ENCODE measurements around the gene MRGPRD.

Gene MRGPRD

DNA sequence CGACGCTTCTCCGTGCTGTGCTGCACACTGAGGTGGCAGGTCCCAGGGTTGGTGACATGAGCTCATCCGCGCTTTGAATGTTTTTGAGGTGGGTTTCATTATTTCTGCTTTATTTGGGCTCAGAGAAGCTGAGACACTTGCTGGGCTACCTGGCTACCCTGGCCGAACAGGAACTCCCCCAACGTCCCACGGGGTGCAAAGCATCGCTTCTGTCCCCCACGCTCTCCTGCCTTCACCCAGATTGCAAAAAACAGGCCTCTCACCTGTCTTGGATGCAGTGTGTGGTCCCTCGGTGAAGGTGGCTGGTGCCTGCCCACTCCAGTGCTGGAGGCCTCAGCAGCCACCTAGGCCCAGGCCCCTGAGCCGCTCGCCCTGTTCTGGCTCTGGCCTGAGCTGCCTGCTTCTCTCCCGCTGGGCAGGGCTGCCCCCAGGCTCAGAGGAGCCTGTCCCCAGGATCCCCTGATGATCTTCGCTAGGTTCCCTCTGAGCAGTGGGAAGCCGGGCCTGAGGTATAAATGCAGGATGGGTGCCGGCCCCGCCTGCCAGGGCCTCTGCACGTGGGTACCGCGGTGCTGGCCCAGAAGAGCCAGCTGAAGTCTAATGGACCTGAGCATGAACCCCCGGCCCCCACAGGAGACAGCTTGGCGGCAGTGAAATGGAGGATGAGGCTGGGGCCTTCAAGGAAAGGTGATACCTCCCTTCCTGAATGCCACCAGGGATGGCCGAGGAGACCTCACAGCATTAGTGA is 15.8 kb upstream of the MRGPRD start:
- H3K9ac ChIP-seq (ENCODE audit: low read depth, low read length, poor library complexity, severe bottlenecking), result no peak overlapping the region
- no peaks in the 10 kb centered on the region for H3K27me3 ChIP-seq (ENCODE audit: insufficient read depth, low read length, poor library complexity, severe bottlenecking)
- no peaks in the 10 kb centered on the region for H3K36me3 ChIP-seq (ENCODE audit: insufficient read depth, low read length)
- H3F3A ChIP-seq (ENCODE audit: low read depth), result no peaks in the 10 kb centered on the region
- no peaks in the 10 kb centered on the region for H3K4me1 ChIP-seq (ENCODE audit: insufficient read depth, low read length, poor library complexity, severe bottlenecking)
- no peak overlapping the region for H3K4me3 ChIP-seq (ENCODE audit: low read length, poor library complexity, severe bottlenecking)
- no peak overlapping the region for H2AFZ ChIP-seq (ENCODE audit: low read length)
- no peaks in the 10 kb centered on the region for H4K20me1 ChIP-seq (ENCODE audit: insufficient read depth, low read length, poor library complexity, severe bottlenecking)
- H3K4me2 ChIP-seq (ENCODE audit: low read depth, low read length, poor library complexity, severe bottlenecking), result no peak overlapping the region
- H3K9me2 ChIP-seq (replicated peaks; ENCODE audit: low read depth, low read length), result no peaks in the 10 kb centered on the region
- no peaks in the 10 kb centered on the region for H3K79me2 ChIP-seq (ENCODE audit: insufficient read depth, low read length)
- no peak for TF ChIP-seq EZH2phosphoT487 (IDR thresholded peaks at IDR 0.05; ENCODE audit: borderline replicate concordance)
- TF ChIP-seq, protein P1, sequence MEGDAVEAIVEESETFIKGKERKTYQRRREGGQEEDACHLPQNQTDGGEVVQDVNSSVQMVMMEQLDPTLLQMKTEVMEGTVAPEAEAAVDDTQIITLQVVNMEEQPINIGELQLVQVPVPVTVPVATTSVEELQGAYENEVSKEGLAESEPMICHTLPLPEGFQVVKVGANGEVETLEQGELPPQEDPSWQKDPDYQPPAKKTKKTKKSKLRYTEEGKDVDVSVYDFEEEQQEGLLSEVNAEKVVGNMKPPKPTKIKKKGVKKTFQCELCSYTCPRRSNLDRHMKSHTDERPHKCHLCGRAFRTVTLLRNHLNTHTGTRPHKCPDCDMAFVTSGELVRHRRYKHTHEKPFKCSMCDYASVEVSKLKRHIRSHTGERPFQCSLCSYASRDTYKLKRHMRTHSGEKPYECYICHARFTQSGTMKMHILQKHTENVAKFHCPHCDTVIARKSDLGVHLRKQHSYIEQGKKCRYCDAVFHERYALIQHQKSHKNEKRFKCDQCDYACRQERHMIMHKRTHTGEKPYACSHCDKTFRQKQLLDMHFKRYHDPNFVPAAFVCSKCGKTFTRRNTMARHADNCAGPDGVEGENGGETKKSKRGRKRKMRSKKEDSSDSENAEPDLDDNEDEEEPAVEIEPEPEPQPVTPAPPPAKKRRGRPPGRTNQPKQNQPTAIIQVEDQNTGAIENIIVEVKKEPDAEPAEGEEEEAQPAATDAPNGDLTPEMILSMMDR (conservative IDR thresholded peaks at IDR 0.05; ENCODE audit: low read length), result no peak
- H3K9me3 ChIP-seq (ENCODE audit: insufficient read depth, low read depth, low read length), result no peaks in the 10 kb centered on the region

- H4K20me1 ChIP-seq (ENCODE audit: insufficient read depth, low read length, poor library complexity, severe bottlenecking), result no peaks in the 10 kb centered on the region
- no peaks in the 10 kb centered on the region for H3K79me2 ChIP-seq (ENCODE audit: insufficient read depth, low read length)
- H3K9me3 ChIP-seq (ENCODE audit: insufficient read depth, low read depth, low read length), result no peaks in the 10 kb centered on the region
- H3K4me3 ChIP-seq (ENCODE audit: low read length, poor library complexity, severe bottlenecking), result no peak overlapping the region
- no peak overlapping the region for H2AFZ ChIP-seq (ENCODE audit: low read length)
- TF ChIP-seq, protein P1 (conservative IDR thresholded peaks at IDR 0.05; ENCODE audit: low read length), result no peak
- no peak for TF ChIP-seq EZH2phosphoT487 (IDR thresholded peaks at IDR 0.05; ENCODE audit: borderline replicate concordance)
- H3K36me3 ChIP-seq (ENCODE audit: insufficient read depth, low read length), result no peaks in the 10 kb centered on the region
- no peak overlapping the region for H3K4me2 ChIP-seq (ENCODE audit: low read depth, low read length, poor library complexity, severe bottlenecking)
- H3F3A ChIP-seq (ENCODE audit: low read depth), result no peaks in the 10 kb centered on the region
- H3K9ac ChIP-seq (ENCODE audit: low read depth, low read length, poor library complexity, severe bottlenecking), result no peak overlapping the region
- H3K27me3 ChIP-seq (ENCODE audit: insufficient read depth, low read length, poor library complexity, severe bottlenecking), result no peaks in the 10 kb centered on the region
- H3K9me2 ChIP-seq (replicated peaks; ENCODE audit: low read depth, low read length), result no peaks in the 10 kb centered on the region
- H3K4me1 ChIP-seq (ENCODE audit: insufficient read depth, low read length, poor library complexity, severe bottlenecking), result no peaks in the 10 kb centered on the region
These were observed 14.1 kb upstream of the MRGPRD start for GRCh38 chr11:68994894-68995285.

GRCh38 chr11:68994161-68994893 is 13.5 kb upstream of the MRGPRD start:
- no peaks in the 10 kb centered on the region for H4K20me1 ChIP-seq (ENCODE audit: insufficient read depth, low read length, poor library complexity, severe bottlenecking)
- H3K79me2 ChIP-seq (ENCODE audit: insufficient read depth, low read length), result no peaks in the 10 kb centered on the region
- no peaks in the 10 kb centered on the region for H3K36me3 ChIP-seq (ENCODE audit: insufficient read depth, low read length)
- H3K4me1 ChIP-seq (ENCODE audit: insufficient read depth, low read length, poor library complexity, severe bottlenecking), result no peaks in the 10 kb centered on the region
- H3K4me2 ChIP-seq (ENCODE audit: low read depth, low read length, poor library complexity, severe bottlenecking), result no peak overlapping the region
- no peak overlapping the region for H3K9ac ChIP-seq (ENCODE audit: low read depth, low read length, poor library complexity, severe bottlenecking)
- H3K9me2 ChIP-seq (replicated peaks; ENCODE audit: low read depth, low read length), result no peaks in the 10 kb centered on the region
- no peaks in the 10 kb centered on the region for H3F3A ChIP-seq (ENCODE audit: low read depth)
- H3K4me3 ChIP-seq (ENCODE audit: low read length, poor library complexity, severe bottlenecking), result no peak overlapping the region
- H3K9me3 ChIP-seq (ENCODE audit: insufficient read depth, low read depth, low read length), result no peaks in the 10 kb centered on the region
- no peak overlapping the region for H2AFZ ChIP-seq (ENCODE audit: low read length)
- TF ChIP-seq, protein P1 (conservative IDR thresholded peaks at IDR 0.05; ENCODE audit: low read length), result no peak
- no peak for TF ChIP-seq EZH2phosphoT487 (IDR thresholded peaks at IDR 0.05; ENCODE audit: borderline replicate concordance)
- H3K27me3 ChIP-seq (ENCODE audit: insufficient read depth, low read length, poor library complexity, severe bottlenecking), result no peaks in the 10 kb centered on the region

All from Loucy (cell line).